Fibroblast of skin of back (primary cell): ENCODE measurements around the gene SCGB1D1.

Experiments
- DNase-seq: peaks from one replicate; pipeline ENCODE4 v3.0.0-alpha.2; 2013

The SCGB1D1 gene

GRCh38 chr11:62236187-62236586 lies 46.2 kb downstream of the SCGB1D1 start:
- no peak for DNase-seq

- no peak for DNase-seq
Measured at GRCh38 chr11:62237499-62237898, 47.5 kb downstream of the SCGB1D1 start.

GRCh38 chr11:62238151-62238550 lies 48.1 kb downstream of the SCGB1D1 start:
- DNase-seq: no peak

- DNase-seq: no peak
Measured at GRCh38 chr11:62241095-62241494, 51.1 kb downstream of the SCGB1D1 start.

- DNase-seq: no peak
Measured at GRCh38 chr11:62242021-62242420, 52.0 kb downstream of the SCGB1D1 start, which contains the start of gene SCGB1D2. SCGB1D2 (plus strand) TSS chr11:62242239; CDS start chr11:62242308, 69 bp downstream.
